ENCODE results near the gene BAHCC1. TPM values are rescaled to one million over a fixed set of nuclear protein-coding genes. Genes with fewer than 3 reads are reported as not detected.

The BAHCC1 gene
- total and polyA plus RNA-seq, 2 of the 8 experiments (the other 6 are each of a cell fraction or from before 2014, with no cell fraction given) = 0.26 to 0.58 TPM

GRCh38 chr17:81480140-81481072 lies 85.1 kb downstream of the BAHCC1 start (continued):
- TF ChIP-seq EGR1 (IDR thresholded peaks at IDR 0.05; ENCODE audit: borderline replicate concordance, low read depth, low read length) = no peak
- TF ChIP-seq TBP (IDR thresholded peaks at IDR 0.05; ENCODE audit: low read depth, low read length) = no peak
- peak in 1 of 3 experiments; percentile 8; a peak in 1 of 4 replicates for TF ChIP-seq CTCF (IDR thresholded peaks at IDR 0.05; ENCODE audit: control extremely low read depth in 1 of 3, insufficient read depth in 1 of 3, low read depth in 1 of 3, low read length in 3 of 3)

Data from H1 (cell line).